ENCODE measurements around the gene CALHM1. TPM values are rescaled to one million over a fixed set of nuclear protein-coding genes. Genes with fewer than 3 reads are reported as not detected.

CALHM1 gene, protein sequence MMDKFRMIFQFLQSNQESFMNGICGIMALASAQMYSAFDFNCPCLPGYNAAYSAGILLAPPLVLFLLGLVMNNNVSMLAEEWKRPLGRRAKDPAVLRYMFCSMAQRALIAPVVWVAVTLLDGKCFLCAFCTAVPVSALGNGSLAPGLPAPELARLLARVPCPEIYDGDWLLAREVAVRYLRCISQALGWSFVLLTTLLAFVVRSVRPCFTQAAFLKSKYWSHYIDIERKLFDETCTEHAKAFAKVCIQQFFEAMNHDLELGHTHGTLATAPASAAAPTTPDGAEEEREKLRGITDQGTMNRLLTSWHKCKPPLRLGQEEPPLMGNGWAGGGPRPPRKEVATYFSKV
- not detected for total RNA-seq

DNA sequence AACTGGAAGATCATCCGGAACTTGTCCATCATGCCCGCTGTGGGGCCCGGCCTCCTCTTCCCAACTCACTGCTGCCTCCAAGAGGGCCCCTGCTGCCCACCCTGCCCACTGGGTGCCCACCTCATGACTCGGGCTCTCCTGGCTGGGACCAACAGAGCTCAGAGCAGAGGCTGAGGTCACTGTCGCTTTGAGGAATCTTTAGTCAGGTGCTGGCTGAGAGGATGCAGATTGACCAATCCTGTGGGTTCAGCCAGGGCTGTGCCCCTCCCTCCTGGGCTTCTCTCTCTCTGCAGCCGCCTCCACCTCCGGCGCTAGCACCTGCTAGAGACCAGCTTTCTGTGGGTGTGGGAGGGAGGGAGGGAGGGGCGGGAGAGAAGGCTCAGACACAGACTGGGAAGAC, at the start of gene CALHM1:
TSS of gene CALHM1 (minus strand) at position 181 of the 400 bp plus-strand sequence. CDS start at position 32, 149 bp downstream.
- POLR2A ChIA-PET = no interaction called here
- CTCF ChIA-PET = interaction anchor here (0.5 kb wide), 1 partner anchor 24 kb away, joined by 4 read pairs; no protein-coding TSS in a partner anchor

DNA sequence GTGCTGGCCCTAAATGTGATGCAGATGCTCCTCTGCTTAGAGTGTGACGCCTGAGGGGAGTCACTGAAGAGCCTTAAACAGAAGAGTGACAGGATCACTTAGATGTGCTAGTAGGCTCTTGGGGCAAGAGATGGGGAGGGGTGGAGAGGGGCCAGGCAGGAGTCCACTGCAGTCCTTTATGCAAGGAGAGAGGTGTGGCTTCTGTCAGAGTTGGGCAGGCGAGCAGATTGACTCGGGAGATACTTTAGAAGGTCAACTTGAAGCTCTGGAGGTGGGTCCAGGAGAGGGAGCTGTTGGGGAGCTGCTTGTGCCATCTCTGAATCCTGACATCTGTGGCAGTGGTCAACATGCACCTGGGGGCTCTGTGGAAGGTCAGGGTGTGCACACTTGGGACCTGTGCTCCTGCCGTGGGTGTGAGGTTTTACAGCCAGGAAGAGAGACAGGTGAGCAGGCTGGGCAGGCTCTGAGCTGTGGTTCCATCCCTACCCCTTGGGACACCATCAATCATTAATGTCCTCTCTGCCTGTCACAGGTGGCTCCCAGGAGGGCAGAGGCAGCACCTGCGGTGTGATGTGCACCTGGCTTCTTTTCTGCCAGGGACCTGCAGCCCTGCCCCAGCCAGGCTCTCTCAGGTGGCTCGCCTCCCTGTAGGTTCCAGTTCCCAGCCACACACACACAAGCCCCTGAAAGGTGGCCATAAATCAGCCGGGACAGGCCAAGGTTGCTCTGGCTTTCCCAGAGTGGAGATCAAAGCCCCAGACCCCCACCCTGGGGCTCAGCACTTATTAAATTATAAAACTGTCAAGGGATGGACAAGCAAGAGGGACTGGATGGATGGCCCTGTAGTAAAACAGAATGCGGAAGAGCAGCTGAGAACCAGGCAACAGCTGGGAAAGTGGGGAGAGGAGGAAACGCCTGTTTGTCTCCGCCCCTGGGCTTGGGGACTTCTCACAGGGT, 48.8 kb upstream of the CALHM1 start:
- POLR2A ChIA-PET = interaction anchor here (0.7 kb wide), 1 partner anchor 15 kb away, joined by 3 read pairs; no protein-coding TSS in a partner anchor
- CTCF ChIA-PET = interaction anchor here (1.0 kb wide), 1 partner anchor 57 kb away, joined by 3 read pairs; no protein-coding TSS in a partner anchor

DNA sequence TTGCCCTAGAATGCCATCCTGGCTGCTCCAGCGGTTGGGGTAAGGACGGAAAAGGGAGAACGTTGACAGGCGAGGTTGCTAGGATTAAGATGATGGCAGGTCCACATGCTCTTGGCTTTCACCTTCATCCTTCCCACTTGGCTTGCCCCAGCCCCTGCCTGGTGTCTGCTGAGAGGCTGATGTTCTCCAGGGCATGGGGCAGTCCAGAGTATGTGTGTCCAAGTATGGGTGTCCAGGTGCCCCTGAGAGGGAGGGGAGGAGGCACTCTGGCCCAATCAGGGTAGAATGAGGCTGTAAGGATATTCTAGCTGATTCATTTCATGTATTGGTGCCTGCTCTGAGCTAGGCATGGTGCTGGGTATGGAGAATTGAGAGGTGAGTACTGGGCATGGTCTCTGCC, 47.4 kb upstream of the CALHM1 start:
- ChIA-PET CTCF (no interaction called here), POLR2A (interaction anchor here (0.9 kb wide), 1 partner anchor 16 kb away, joined by 3 read pairs; no protein-coding TSS in a partner anchor)

DNA sequence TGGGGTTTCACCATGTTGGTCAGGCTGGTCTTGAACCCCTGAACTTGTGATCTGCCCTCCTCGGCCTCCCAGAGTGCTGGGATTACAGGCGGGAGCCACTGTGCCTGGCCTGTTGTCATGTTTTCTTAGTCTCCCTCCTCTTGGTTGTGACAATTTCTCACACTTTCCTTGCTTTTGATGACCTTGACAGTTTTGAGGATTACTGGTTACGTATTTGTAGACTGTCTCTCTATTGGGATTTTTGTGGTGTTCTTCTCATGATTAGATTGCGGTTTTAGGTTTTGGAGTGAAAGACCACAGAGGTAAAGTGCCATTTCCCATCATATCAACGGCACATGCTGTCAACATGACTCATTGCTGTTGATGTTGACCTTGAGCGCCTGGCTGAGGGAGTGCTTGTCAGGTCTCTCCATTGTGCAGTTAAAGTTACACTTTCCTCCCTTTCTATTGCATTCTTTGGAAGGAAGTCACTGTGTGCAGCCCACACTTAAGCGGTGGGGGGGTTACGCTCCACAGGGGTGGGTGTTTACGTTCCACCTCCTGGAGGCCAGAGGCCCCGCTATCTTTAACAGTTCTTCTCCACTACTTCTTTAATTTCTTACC, 45.6 kb upstream of the CALHM1 start:
- ChIA-PET POLR2A (interaction anchor here (0.8 kb wide), 1 partner anchor 14 kb away, joined by 4 read pairs; no protein-coding TSS in a partner anchor), CTCF (interaction anchor here (0.6 to 1.8 kb wide), 3 partner anchors 11 to 162 kb away, joined by 3 to 6 read pairs (median 3); partner anchors contain the start of gene NEURL1)

DNA sequence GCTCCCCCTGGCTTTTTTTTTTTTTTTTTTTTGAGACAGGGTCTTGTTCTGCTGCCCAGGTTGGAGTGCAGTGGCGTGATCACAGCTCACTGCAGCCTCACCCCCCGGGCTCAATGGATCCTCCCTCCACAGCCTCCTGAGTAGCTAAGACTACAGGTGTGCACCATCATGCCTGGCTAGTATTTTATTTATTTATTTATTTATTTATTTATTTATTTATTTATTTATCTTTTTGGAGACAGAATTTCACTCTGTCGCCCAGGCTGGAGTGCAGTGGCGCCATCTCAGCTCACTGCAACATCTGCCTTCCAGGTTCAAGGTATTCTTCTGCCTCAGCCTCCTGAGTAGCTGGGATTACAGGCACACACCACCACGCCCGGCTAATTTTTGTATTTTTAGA, 45.1 kb upstream of the CALHM1 start:
- ChIA-PET CTCF (interaction anchor here (1.8 kb wide), 1 partner anchor 10 kb away, joined by 6 read pairs; the partner anchor contains the start of gene NEURL1), POLR2A (interaction anchor here (0.6 to 0.8 kb wide), 2 partner anchors 13 to 1448 kb away, joined by 4 read pairs; partner anchors contain the start of gene ARMH3)

DNA sequence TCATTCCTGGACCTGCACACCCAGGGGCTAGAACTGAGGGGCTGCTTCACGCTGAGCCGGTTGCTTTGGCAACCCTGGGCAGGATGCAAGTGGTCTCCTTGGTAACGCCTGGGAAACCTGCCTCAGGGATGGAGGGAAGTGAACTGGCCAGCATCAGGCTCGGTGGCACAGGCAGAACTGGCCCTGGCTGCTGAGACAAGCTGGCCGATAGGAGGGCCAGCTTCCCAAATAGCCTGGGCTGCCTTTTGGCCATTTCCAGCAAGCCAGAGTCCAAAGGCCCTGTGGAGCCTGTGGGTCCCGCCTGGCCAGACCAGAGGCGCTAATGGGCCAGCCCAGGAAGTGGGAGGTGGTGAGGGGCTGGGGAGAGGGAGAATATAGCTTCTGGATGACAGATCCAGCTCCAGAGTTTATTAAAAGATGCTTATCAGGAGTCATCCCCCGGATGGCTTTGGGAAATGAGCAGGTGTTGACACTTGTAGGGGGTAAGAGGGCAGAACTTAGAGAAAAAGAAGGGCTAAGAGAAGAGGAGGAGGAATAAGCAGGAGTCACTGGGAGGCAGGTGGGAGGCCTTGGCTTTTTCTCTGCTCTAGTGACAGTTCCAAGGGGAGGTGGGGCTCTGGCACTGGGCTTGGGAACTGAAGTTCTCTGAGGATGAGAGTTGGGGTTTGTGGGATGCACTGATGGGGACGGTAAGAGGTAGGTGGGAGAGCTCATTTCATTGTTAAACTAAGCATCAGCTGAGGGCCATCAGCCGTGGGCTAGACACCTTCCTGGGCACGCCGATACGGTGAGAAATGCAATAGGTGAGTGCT, 44.4 kb upstream of the CALHM1 start:
- ChIA-PET POLR2A (interaction anchor here (0.6 kb wide), 1 partner anchor 1447 kb away, joined by 4 read pairs; the partner anchor contains the start of gene ARMH3), CTCF (interaction anchor here (1.8 kb wide), 1 partner anchor 10 kb away, joined by 6 read pairs; the partner anchor contains the start of gene NEURL1)

DNA sequence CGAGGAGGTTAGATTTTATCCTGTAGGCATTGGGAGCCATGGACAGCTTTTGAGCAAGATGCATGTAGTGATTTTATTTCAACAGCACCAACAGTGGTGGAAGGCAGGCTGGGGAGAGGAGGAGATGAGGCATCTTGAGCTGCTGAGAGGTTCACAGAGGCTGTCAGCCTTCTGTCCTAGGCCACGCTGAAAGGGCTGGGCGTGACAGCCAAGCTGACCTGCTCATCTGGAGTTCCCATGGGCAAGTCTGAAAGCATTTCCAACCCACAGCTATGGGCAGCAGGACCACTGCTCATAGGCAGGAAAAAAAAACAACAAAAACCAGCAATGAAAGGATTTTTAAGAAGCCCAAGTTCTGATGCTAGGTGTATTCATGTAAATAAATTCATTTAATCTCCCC, 42.5 kb upstream of the CALHM1 start:
- ChIA-PET CTCF (no interaction called here), POLR2A (interaction anchor here (0.6 kb wide), 1 partner anchor 11 kb away, joined by 3 read pairs; no protein-coding TSS in a partner anchor)

DNA sequence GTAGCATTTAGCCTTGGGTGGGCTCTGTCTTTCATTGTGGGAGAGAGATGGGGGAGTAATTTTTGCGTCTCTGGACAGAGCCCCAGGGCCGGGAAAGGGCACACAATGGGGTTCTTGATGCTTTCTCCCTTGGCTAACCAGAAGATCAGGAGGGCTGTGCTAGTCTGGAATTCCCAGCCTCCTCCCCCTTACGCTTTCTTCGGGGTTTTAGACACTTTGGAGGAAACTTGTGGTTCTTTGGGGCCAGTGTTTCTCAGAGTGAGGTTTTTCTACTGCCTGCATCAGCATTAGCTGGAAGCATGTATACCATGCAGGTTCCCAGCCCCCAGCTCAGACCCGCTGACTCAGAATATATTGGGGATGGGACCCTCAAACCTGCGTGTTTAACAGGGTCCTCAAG, 41.8 kb upstream of the CALHM1 start:
- POLR2A ChIA-PET = interaction anchor here (0.6 kb wide), 1 partner anchor 10 kb away, joined by 3 read pairs; no protein-coding TSS in a partner anchor
- CTCF ChIA-PET = no interaction called here

DNA sequence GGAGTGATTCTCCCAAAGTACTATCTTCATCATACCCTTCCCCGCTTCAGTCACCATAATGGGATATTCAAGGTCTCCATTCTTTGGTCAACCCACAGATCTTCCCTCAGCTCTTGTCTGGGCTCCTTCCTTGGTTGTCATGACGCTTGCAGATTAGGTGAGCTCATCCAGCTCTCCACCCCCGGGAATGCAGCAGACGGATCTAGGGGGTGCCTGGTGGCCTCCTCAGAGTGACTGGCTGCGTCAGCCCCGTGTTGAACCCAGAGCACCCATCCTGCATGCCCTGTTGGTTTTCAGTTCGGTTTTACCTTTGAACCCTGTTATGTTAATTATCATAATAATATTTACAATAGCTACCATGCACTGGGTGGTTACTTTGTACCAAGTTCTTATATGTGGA, 41.2 kb upstream of the CALHM1 start:
- ChIA-PET CTCF (interaction anchor here (0.6 kb wide), 1 partner anchor 9 kb away, joined by 4 read pairs; no protein-coding TSS in a partner anchor), POLR2A (no interaction called here)

DNA sequence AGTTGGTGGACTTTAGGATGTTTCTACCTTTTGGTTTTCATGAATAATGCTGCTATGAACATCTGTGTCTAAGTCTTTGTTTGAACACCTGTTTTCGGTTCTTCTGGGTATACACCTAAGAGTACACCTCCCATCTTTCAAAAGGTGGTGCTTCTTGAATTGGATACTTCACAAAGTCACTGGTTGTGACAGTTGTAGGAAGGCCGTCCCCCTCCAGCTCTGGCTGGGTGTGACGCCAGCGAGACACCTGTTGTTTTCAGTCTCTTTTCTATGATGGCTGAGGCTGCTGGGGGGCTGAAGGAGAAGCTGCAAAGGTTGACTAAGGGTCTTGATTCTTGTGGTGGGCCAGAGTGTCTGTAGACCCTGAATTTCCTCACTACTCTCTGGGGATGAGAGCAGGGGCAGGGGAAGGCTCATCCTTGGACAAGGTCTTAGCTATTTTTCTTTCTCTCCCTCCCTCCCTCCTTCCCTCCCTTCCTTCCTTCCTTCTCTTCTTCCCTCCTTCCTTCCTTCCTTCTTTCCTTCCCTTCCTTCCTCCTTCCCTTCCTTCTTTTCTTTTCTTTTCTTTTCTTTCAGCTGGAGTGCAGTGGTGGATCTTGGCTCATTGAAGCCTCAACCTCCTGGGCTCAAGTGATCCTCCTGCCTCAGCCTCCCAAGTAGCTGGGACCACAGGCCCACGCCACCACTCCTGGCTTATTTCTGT, 40.4 kb upstream of the CALHM1 start:
- POLR2A ChIA-PET = no interaction called here
- CTCF ChIA-PET = interaction anchor here (0.6 kb wide), 1 partner anchor 8 kb away, joined by 4 read pairs; no protein-coding TSS in a partner anchor

DNA sequence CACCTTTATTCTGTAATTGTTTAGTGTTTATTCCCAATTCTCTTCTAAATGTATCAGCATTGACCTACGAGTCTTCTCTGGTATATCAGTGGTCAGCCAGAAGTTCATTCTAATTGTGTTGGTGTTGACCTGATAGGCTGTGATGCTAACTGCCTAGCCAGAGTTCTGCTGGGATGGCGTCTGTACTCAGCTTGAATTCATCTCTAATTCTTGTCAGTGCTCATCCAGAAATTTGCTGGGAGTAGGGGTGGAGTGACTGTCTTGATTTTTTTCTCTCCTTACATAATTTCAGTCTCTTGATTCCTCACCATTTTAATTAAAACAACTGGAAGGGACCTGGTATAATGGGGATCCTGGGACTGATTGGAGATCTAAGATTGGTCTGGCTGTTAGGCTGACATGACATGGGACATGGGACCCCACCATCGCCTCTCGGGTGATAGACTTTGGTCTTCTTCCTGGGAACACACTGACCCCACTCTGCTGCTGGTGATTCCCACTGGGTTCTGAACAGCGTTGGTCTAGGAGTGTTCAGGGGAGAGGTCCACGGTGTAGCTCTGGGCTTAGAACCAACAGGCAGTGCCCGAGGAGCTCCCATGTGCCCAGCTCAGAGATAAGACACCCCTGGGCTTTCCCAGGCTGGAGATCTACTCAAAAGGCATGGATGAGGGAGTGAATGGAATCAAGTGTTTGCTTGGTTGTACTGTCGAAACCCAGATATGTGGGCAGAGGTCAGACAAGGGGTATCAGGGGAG, 38.6 kb upstream of the CALHM1 start:
- POLR2A ChIA-PET = no interaction called here

DNA sequence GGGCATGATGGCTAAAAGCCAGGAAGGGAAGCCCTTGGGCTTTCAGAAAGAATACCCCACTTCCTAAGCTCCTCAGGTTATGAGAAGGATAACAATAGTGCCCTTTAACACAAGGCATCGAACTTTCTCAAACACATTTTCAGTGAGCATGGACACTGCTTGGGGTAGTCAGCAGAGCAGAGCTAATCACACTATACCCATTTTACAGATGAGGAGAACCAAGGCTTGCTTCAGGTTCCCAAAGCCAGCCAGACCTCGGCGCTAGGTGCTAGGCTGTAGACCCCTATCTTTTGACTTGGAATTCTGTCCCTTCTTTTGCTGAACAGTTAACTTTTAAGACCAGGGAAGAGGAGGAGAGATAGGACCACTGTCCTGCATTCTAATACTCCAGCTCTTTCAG, 36.6 kb upstream of the CALHM1 start:
- POLR2A ChIA-PET = no interaction called here
- CTCF ChIA-PET = no interaction called here

More for the DNA sequence above, 38.6 kb upstream of the CALHM1 start:
- CTCF ChIA-PET = interaction anchor here (1.6 kb wide), 1 partner anchor 12 kb away, joined by 6 read pairs; no protein-coding TSS in a partner anchor

DNA sequence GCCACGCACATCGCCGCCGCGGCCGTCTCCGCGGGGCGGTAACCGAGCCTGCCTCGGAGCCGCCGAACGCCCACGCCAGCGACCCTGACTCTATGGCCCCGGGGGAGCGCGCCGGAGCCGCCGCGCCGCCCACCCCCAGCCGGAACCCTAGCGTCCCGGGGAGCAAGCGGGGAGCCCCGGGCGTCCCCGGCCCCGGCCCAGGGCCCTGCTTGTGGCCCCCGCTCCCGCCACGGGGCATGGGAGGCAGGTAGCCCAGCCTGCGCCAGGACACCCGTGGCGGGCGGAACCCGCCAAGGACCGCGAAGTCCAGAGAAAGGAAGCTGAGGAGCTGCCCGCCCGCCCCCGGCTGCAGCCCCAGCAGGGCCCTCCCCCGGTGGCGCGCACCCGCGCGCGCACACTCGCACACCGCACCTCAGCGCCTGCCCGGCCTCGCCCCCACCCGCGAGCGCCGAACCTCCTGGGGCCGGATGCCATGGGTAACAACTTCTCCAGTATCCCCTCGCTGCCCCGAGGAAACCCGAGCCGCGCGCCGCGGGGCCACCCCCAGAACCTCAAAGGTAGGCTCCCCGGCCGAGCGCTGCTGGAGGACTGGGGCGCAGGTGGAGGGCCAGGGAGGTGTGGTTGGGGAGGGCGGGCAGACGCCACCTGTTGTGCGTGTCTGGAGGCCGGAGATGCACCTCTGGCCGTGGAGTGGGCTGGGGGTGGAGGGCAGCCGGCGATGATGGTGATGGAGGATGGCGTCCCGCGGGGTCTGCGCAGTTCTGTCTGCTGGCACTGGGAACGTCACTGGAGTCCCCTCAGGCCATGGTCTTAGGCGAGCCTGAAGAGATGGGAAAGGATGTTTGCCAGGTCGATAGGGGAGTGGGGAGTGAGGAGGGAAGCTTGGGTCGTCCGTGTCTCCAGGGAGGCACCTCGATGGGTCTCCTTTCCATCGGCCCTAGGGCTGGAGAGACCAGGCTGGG, 35.5 kb upstream of the CALHM1 start:
- CTCF ChIA-PET = interaction anchor here (2.1 kb wide), 1 partner anchor 10 kb away, joined by 6 read pairs; no protein-coding TSS in a partner anchor
- POLR2A ChIA-PET = no interaction called here

DNA sequence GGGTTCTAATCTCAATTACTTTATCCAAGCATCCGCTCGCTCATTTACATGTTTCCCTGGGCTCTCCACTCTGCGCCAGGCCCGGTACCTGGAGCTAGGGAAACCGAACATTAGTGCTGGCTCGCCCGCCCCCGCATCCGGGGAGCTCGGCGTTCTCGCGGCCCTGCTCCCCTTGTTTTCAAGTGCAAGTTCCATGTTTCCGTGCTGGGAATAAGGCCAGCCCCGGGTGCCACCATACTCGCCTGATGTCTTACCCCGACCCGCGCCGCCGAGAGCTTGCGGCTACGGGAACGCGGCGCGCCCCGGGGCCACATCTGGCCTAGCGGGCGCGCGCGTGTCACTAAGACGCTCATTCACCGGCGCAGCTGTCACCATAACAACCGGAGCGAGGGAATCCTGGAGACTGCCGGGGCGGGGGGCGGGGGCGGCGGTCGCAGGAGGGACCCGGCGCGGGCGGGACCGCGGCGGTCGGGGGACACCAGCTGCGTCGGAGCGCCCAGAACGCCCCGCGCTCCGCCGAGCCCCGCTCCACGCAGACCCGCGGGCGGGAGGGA, 34.7 kb upstream of the CALHM1 start, which contains the start of gene NEURL1:
TSS of gene NEURL1 (plus strand) at position 344 of the 554 bp plus-strand sequence. CDS start 683 bp downstream, outside the sequence.
- ChIA-PET CTCF (interaction anchor here (1.1 to 2.1 kb wide), 2 partner anchors 9 to 11 kb away, joined by 4 to 6 read pairs; no protein-coding TSS in a partner anchor), POLR2A (interaction anchor here (1.0 kb wide), 1 partner anchor 300 kb away, joined by 3 read pairs; the partner anchor contains the start of gene NT5C2)

Measured in activated CD8-positive, alpha-beta memory T cell treated with anti-CD3 and anti-CD28 coated beads for 36 hours (primary cell).